GM21390 (cell line): ENCODE results near the gene SPTBN1.
A peak's percentile ranks its signal among the peaks of the same experiment; 100 is the strongest.
"Not testable (repeated sequence)": the region's sequence is repeated elsewhere in the genome, so short reads cannot be mapped to it uniquely, and the experiment has no call there.

ENCODE experiments used
- ATAC-seq: cut with Tn5 transposase; IDR thresholded peaks from one replicate; pipeline ENCODE4 v1.9.1; 2021; ENCODE audit not compliant: unreplicated experiment

The SPTBN1 gene

GRCh38 chr2:54691445-54692135, 235.5 kb downstream of the SPTBN1 start:
- ATAC-seq = no peak

GRCh38 chr2:54692556-54692955, 236.4 kb downstream of the SPTBN1 start:
- ATAC-seq = no peak

- no peak for ATAC-seq
Measured at GRCh38 chr2:54695378-54695777, 239.3 kb downstream of the SPTBN1 start.

- ATAC-seq = no peak
Measured at GRCh38 chr2:54697934-54698333, 241.8 kb downstream of the SPTBN1 start.

- ATAC-seq = not testable (repeated sequence)
Measured at GRCh38 chr2:54698926-54699325, 242.8 kb downstream of the SPTBN1 start.

GRCh38 chr2:54699665-54700064, 243.5 kb downstream of the SPTBN1 start:
- no peak for ATAC-seq

GRCh38 chr2:54701029-54701428, 244.9 kb downstream of the SPTBN1 start:
- no peak for ATAC-seq

GRCh38 chr2:54704238-54704637, 248.1 kb downstream of the SPTBN1 start:
- no peak for ATAC-seq

GRCh38 chr2:54704688-54705605, 248.8 kb downstream of the SPTBN1 start:
- ATAC-seq = peak; percentile 74

GRCh38 chr2:54706622-54707021, 250.5 kb downstream of the SPTBN1 start:
- ATAC-seq = no peak

GRCh38 chr2:54708584-54709335, 252.6 kb downstream of the SPTBN1 start:
- ATAC-seq = no peak

- no peak for ATAC-seq
Measured at GRCh38 chr2:54709336-54709809, 253.2 kb downstream of the SPTBN1 start.

- ATAC-seq = no peak
Measured at GRCh38 chr2:54710216-54710615, 254.1 kb downstream of the SPTBN1 start.

- no peak for ATAC-seq
Measured at GRCh38 chr2:54712516-54712915, 256.4 kb downstream of the SPTBN1 start.

- ATAC-seq = no peak
Measured at GRCh38 chr2:54714996-54715395, 258.9 kb downstream of the SPTBN1 start.

GRCh38 chr2:54716375-54716774, 260.2 kb downstream of the SPTBN1 start:
- ATAC-seq = no peak

GRCh38 chr2:54720563-54720962, 264.4 kb downstream of the SPTBN1 start:
- ATAC-seq = no peak
